Measurements from ENCODE around the gene SMAD5. TPM values are rescaled to one million over a fixed set of nuclear protein-coding genes. Genes with fewer than 3 reads are reported as not detected.

Gene SMAD5
- total and polyA plus RNA-seq, 2 of the 8 experiments (the other 6 are each of a cell fraction or from before 2014, with no cell fraction given) = 30.2 to 60.5 TPM

DNA sequence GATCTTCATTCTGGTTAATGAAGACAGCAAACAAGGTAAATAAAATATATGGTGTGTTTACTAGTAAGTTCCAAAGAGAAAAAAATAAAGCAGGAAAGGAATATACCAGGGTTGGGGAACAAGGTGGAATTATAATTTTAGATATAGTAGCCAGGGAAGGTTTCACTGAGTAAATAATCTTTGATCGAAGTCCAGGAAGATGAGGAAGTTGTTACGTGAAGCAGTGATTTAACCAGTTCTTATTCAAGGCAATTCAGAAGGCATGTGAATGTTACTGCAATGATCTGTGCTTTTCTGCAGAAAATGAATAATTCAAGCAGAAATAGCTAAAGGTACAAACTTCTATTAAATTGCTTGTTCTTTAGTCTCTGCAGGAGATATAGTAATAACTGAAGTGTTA lies 54.2 kb downstream of the SMAD5 start:
- H4K20me1 ChIP-seq (replicated peaks in 1 of 2; ENCODE audit: control insufficient read depth in 1 of 2, insufficient read depth in 2 of 2, low read length in 2 of 2) = peaks cover 9 to 23% of the 10 kb centered on the region in 2 experiments
- no peak overlapping the region for H3K9ac ChIP-seq (replicated peaks in 1 of 4; ENCODE audit: extremely low read depth in 1 of 4, low read depth in 3 of 4, low read length in 3 of 4)
- H2AK5ac ChIP-seq (ENCODE audit: low read depth, low read length) = no peak overlapping the region
- no peaks in the 10 kb centered on the region for H3K79me2 ChIP-seq (ENCODE audit: control insufficient read depth in 1 of 2, insufficient read depth in 2 of 2, low read length in 2 of 2)
- H3K14ac ChIP-seq (ENCODE audit: insufficient read length) = no peak overlapping the region
- CTCF ChIA-PET (ENCODE audit: partially characterized antibody) = interaction anchor here (0.7 to 2.1 kb wide), 4 partner anchors 9 to 25 kb away, joined by 3 to 8 read pairs (median 4); no protein-coding TSS in a partner anchor
- FAIRE-seq = no peak
- POLR2A ChIA-PET (ENCODE audit: partially characterized antibody) = interaction anchor here (1.8 kb wide), 1 partner anchor 18 kb away, joined by 4 read pairs; no protein-coding TSS in a partner anchor
- H3K36me3 ChIP-seq (ENCODE audit: control insufficient read depth in 2 of 4, insufficient read depth in 4 of 4, low read length in 3 of 4) = peaks cover 0 to 2% (median under 1%) of the 10 kb centered on the region in 4 experiments; a peak in 3 of 8 replicates
- H3K23ac ChIP-seq (ENCODE audit: insufficient read length) = no peak overlapping the region
- no peak overlapping the region for H2BK5ac ChIP-seq (ENCODE audit: low read depth, low read length)
- H3K4ac ChIP-seq (replicated peaks; ENCODE audit: insufficient read length, low read depth, low read length) = no peak overlapping the region
- no peak for DNase-seq (ENCODE audit: low read depth in 1 of 2, low spot score in 2 of 2)
- no peak overlapping the region for H3K56ac ChIP-seq (replicated peaks; ENCODE audit: insufficient read length, low read depth, low read length)
- H4K8ac ChIP-seq (ENCODE audit: extremely low read depth, insufficient read depth, low read length) = no peak overlapping the region
- peaks cover 9 to 33% (median 23%) of the 10 kb centered on the region in 4 experiments for H3K27me3 ChIP-seq (replicated peaks in 1 of 4; ENCODE audit: control insufficient read depth in 3 of 4, extremely low read depth in 1 of 4, insufficient read depth in 3 of 4, low read length in 3 of 4)
- no peak overlapping the region for H2BK120ac ChIP-seq (replicated peaks; ENCODE audit: low read depth, low read length)
- no peak overlapping the region for H3K4me2 ChIP-seq (ENCODE audit: insufficient read depth in 1 of 2, low read depth in 2 of 2, low read length in 2 of 2)
- H4K5ac ChIP-seq (ENCODE audit: insufficient read length, low read depth, low read length) = no peak overlapping the region
- H3K18ac ChIP-seq (ENCODE audit: extremely low read depth, low read length) = no peak overlapping the region
- no peaks in the 10 kb centered on the region for H3K79me1 ChIP-seq (ENCODE audit: low read depth, low read length)
- H3K23me2 ChIP-seq (ENCODE audit: low read depth, low read length) = peaks cover 3% of the 10 kb centered on the region; the same call in 1 of the 2 replicates
- no peak overlapping the region for H4K91ac ChIP-seq (replicated peaks; ENCODE audit: insufficient read length, low read length)
- WGBS, 2 experiments (ENCODE audit: extremely low coverage in 1 of 2, insufficient coverage in 1 of 2, insufficient read length in 1 of 2, insufficient replicate concordance in 2 of 2, low coverage in 1 of 2, low lambda C conversion rate in 2 of 2, missing lambda C conversion rate in 1 of 2) = 96% methylated on average over 2 of the region's 2 CpGs; no CpG with 5 or more reads in 1 of the 2 experiments
- no peak overlapping the region for H2BK20ac ChIP-seq (ENCODE audit: low read length)
- H3K27ac ChIP-seq (ENCODE audit: low read depth, low read length) = no peak overlapping the region
- H3K4me1 ChIP-seq (replicated peaks in 1 of 4; ENCODE audit: control insufficient read depth in 3 of 4, insufficient read depth in 4 of 4, low read length in 3 of 4) = peaks cover 0 to 6% (median 2%) of the 10 kb centered on the region in 4 experiments; a peak in 3 of 7 replicates
- no peak overlapping the region for H2AFZ ChIP-seq (ENCODE audit: low read length)
- H3K9me3 ChIP-seq (ENCODE audit: insufficient read depth in 2 of 2, low read depth in 1 of 2, low read length in 1 of 2) = no peaks in the 10 kb centered on the region
- no peak overlapping the region for H2BK15ac ChIP-seq (ENCODE audit: low read length)
- no peak overlapping the region for H3K4me3 ChIP-seq (ENCODE audit: extremely low read depth in 1 of 4, insufficient read depth in 2 of 4, low read depth in 3 of 4, low read length in 4 of 4)
- no peak overlapping the region for H2BK12ac ChIP-seq (ENCODE audit: low read depth, low read length)
- TF ChIP-seq SP1 (IDR thresholded peaks at IDR 0.05; ENCODE audit: low read depth, low read length) (no peak), HDAC6 (IDR thresholded peaks at IDR 0.05; ENCODE audit: low read depth, low read length) (no peak), TBP (IDR thresholded peaks at IDR 0.05; ENCODE audit: low read depth, low read length) (no peak), ASH2L (IDR thresholded peaks at IDR 0.05; ENCODE audit: low read length) (no peak), CREB1 (IDR thresholded peaks at IDR 0.05) (no peak), PHF8 (conservative IDR thresholded peaks at IDR 0.05; ENCODE audit: low read depth, low read length) (no peak), YY1 (IDR thresholded peaks at IDR 0.05; ENCODE audit: low read depth, low read length) (no peak), CHD2 (IDR thresholded peaks at IDR 0.05; ENCODE audit: low read length) (no peak), RAD21 (IDR thresholded peaks at IDR 0.05 in 1 of 2, conservative IDR thresholded peaks at IDR 0.05 in 1 of 2; ENCODE audit: low read depth in 2 of 2, low read length in 2 of 2) (no peak), POLR2A (IDR thresholded peaks at IDR 0.05; ENCODE audit: control extremely low read depth in 1 of 2, low read depth in 2 of 2, low read length in 2 of 2) (no peak), SIN3A (conservative IDR thresholded peaks at IDR 0.05 in 1 of 2, IDR thresholded peaks at IDR 0.05 in 1 of 2; ENCODE audit: low read depth in 1 of 2, low read length in 2 of 2) (no peak), POLR2AphosphoS5 (IDR thresholded peaks at IDR 0.05; ENCODE audit: low read depth, low read length) (no peak), GABPA (IDR thresholded peaks at IDR 0.05; ENCODE audit: borderline replicate concordance, insufficient read depth, low read length) (no peak), SIX5 (IDR thresholded peaks at IDR 0.05; ENCODE audit: low read depth, low read length) (no peak)
- TF ChIP-seq, protein P1, sequence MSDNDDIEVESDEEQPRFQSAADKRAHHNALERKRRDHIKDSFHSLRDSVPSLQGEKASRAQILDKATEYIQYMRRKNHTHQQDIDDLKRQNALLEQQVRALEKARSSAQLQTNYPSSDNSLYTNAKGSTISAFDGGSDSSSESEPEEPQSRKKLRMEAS (IDR thresholded peaks at IDR 0.05) = no peak

All from H1 (cell line).